IPS-18a (cell line): ENCODE data around the gene DHRSX.
"Not testable (repeated sequence)": the region's sequence is repeated elsewhere in the genome, so short reads cannot be mapped to it uniquely, and the experiment has no call there.

ENCODE experiments used
- H3K27ac ChIP-seq: one replicate; pipeline ENCODE4 v1.5.1; 2013; ENCODE audit warnings: low read length
- H3K27me3 ChIP-seq: one replicate; pipeline ENCODE4 v1.6.1; 2013; ENCODE audit warnings: mild to moderate bottlenecking, low read length; ENCODE audit not compliant: control insufficient read depth, insufficient read depth
- H3K36me3 ChIP-seq: one replicate; pipeline ENCODE4 v1.6.1; 2013; ENCODE audit warnings: low read depth, low read length; ENCODE audit not compliant: control insufficient read depth
- H3K4me1 ChIP-seq: one replicate; pipeline ENCODE4 v1.6.1; 2013; ENCODE audit warnings: low read depth, low read length; ENCODE audit not compliant: control insufficient read depth
- H3K4me3 ChIP-seq: one replicate; pipeline ENCODE4 v1.5.1; 2013; ENCODE audit warnings: low read length
- H3K9ac ChIP-seq: one replicate; pipeline ENCODE4 v1.6.1; 2013; ENCODE audit warnings: mild to moderate bottlenecking, low read length, moderate library complexity
- H3K9me3 ChIP-seq: one replicate; pipeline ENCODE4 v1.6.1; 2013; ENCODE audit warnings: low read depth, low read length; ENCODE audit not compliant: control insufficient read depth

Gene DHRSX

DNA sequence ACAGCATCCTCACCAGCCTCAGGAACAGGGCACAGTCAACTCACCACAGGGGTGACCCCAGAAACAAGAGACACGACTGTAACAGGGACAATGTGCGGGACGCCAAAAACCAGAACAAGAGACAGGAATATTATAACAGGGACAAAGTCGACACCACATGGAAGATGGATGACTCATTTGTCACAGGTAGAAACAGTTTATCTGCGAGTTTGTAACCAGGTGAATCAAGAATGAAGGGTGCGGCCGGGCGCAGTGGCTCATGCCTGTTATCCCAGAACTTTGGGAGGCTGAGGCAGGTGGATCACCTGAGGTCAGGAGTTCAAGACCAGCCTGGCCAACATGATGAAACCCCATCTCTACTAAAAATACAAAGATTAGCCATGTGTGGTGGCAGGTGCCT is 44.7 kb downstream of the DHRSX start:
- not testable (repeated sequence) for H3K9ac ChIP-seq, H3K27me3 ChIP-seq, H3K36me3 ChIP-seq, H3K4me3 ChIP-seq, H3K9me3 ChIP-seq, H3K4me1 ChIP-seq, H3K27ac ChIP-seq

DNA sequence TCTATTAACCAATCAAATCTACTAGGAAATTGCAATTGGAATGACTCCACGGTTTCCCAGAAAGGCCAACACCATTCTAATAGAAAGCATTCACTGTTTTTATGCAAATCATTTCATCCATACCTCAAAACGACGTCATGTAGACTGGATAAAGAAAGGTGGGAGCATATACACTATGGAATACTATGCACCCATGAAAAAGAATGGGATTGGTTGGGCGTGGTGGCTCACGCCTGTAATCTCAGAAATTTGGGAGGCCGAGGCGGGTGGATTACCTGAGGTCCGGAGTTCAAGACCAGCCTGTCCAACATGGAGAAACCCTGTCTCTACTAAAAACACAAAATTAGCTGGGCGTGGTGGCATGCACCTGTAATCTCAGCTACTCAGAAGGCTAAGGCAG is 46.2 kb downstream of the DHRSX start:
- not testable (repeated sequence) for H3K36me3 ChIP-seq, H3K27me3 ChIP-seq, H3K4me3 ChIP-seq, H3K9me3 ChIP-seq, H3K27ac ChIP-seq, H3K9ac ChIP-seq
- H3K4me1 ChIP-seq: peaks cover 18% of the 10 kb centered on the region

DNA sequence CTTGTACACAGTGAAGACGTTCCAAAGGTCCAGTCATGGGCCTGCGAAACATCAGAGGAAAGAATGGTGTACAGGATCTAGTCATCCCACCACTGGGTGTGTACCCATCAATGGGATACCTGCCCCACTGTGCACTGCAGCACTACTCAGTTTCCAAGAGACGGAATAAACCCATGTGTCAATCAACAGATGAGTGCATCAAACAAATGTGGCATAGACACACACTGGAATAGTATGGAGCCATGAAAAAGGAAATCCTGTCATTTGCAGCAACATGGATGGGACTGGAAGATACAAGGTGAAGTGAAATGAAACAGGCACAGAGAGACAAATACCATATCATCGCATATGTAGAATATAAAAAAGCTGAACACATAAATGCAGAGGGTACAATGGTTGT is 48.0 kb downstream of the DHRSX start:
- Histone ChIP-seq H3K9ac (no peak overlapping the region), H3K27ac (no peak overlapping the region), H3K36me3 (no peaks in the 10 kb centered on the region), H3K27me3 (no peaks in the 10 kb centered on the region), H3K4me3 (no peak overlapping the region), H3K4me1 (peaks cover 18% of the 10 kb centered on the region), H3K9me3 (no peaks in the 10 kb centered on the region)

DNA sequence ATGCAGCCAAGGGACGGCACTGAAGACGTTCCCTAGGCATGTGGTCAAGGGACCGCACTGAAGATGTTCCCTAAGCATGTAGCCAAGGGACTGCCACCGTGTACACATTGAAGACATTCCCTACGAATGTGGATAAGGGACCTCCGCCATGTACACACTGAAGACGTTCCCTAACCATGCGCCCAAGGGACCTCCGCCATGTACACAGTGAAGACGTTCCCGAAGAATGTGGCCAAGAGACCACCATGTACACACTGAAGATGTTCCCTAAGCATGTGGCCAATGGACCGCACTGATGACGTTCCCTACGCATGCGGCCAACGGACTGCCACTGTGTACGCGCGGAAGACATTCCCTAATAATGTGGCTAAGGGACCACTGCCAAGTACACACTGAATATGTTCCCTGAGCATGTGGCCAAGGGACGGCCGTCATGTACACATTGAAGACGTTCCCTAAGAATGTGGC is 48.4 kb downstream of the DHRSX start:
- H3K9ac ChIP-seq: no peak overlapping the region

DNA sequence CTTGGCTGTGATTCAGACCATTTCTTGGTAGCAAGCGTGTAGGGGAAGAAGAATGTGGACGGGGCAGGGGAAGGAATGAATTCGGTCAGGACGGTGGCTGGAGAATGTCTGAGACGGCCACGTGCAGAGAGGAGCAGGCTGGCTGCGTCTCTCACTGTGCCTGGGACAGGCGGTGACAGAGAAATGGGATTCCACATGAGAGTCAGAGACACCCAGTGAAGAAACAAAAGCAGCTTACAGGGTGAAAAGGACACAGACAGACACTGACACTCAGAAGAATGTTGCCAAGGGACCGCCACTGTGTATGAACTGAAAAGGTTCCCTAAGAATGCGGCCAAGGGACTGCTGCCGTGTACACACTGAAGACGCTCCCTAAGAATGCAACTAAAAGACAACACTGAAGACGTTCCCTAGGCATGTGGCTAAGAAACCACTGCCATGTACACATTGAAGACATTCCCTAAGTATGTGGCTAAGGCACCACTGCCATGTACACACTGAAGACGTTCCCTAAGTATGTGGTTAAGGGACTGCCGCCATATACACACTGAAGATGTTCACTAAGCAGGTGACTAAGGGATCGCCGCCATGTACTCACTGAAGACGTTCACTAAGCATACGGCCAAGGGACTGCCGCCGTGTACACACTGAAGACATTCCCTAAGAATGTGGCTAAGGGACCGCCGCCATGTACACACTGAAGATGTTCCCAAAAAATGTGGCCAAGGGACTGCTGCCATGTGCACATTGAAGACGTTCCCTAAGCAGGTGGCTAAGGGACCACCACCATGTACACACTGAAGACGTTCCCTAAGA is 49.1 kb downstream of the DHRSX start:
- H3K9me3 ChIP-seq: no peaks in the 10 kb centered on the region
- no peaks in the 10 kb centered on the region for H3K27me3 ChIP-seq
- H3K36me3 ChIP-seq: no peaks in the 10 kb centered on the region
- peak overlapping the region; percentile 34 for H3K27ac ChIP-seq
- peaks cover 18% of the 10 kb centered on the region for H3K4me1 ChIP-seq
- H3K4me3 ChIP-seq: no peak overlapping the region
- H3K9ac ChIP-seq: peak overlapping the region; percentile 43

More for the DNA sequence above, 48.4 kb downstream of the DHRSX start:
- peaks cover 18% of the 10 kb centered on the region for H3K4me1 ChIP-seq
- no peak overlapping the region for H3K4me3 ChIP-seq
- no peaks in the 10 kb centered on the region for H3K36me3 ChIP-seq
- no peaks in the 10 kb centered on the region for H3K9me3 ChIP-seq
- no peaks in the 10 kb centered on the region for H3K27me3 ChIP-seq
- H3K27ac ChIP-seq: no peak overlapping the region

DNA sequence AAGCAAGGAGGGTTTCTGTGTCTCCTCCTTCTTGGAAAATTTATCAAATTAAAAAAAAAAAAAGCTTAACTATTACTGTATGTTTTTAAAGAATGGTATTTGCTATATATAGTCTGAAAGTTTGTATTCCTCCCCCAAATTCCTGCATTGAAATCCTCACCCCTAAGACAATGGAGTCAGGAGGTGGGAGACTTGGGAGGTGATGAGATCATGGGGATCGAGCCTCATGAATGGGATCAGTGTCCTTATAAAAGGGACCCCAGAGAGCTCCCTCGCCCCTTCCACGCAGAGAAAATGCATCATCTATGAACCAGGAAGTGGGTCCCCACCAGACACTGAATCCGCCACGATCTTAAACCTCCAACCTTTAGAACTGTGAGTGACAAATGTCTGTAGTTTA is 50.1 kb downstream of the DHRSX start:
- Histone ChIP-seq H3K9ac (no peak overlapping the region), H3K36me3 (no peaks in the 10 kb centered on the region), H3K4me3 (no peak overlapping the region), H3K27ac (peak overlapping the region; percentile 45), H3K4me1 (peaks cover 18% of the 10 kb centered on the region), H3K27me3 (no peaks in the 10 kb centered on the region), H3K9me3 (no peaks in the 10 kb centered on the region)

DNA sequence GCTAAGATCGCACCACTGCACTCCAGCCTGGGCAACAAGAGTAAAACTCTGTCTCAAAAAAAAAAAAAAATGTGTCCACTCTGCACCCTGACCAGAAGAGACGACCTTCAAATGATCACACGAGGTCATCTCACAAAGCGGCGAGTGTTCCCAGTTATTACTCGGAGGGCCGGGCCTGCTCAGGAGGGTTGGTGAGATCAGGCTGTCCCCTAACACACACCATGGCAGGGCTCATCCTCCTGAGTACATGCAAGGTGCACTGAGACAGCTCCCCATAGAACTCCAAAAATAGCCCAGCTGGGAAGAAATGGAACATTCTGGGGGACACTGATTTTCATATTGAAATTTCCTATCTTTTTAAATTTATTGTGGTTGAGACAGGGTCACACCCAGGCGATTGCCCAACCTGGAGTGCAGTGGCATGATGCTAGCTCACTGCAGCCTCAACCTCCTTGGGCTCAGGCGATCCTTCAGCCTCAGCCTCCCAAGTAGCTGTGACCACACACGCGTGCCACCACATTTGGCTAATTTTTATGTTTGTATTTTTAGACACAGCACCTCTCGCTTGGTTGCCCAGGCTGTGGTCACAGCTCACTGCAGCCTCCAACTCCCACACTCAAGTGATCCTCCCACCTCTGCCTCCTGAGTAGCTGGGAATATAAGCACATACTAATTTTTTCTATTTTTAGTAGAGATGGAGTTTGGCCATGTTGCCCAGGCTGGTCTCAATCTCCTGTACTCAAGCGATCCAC is 51.5 kb downstream of the DHRSX start:
- H3K4me3 ChIP-seq: no peak overlapping the region
- no peaks in the 10 kb centered on the region for H3K36me3 ChIP-seq
- no peaks in the 10 kb centered on the region for H3K27me3 ChIP-seq
- H3K9me3 ChIP-seq: no peaks in the 10 kb centered on the region
- no peak overlapping the region for H3K9ac ChIP-seq
- H3K27ac ChIP-seq: no peak overlapping the region
- peaks cover 18% of the 10 kb centered on the region for H3K4me1 ChIP-seq

DNA sequence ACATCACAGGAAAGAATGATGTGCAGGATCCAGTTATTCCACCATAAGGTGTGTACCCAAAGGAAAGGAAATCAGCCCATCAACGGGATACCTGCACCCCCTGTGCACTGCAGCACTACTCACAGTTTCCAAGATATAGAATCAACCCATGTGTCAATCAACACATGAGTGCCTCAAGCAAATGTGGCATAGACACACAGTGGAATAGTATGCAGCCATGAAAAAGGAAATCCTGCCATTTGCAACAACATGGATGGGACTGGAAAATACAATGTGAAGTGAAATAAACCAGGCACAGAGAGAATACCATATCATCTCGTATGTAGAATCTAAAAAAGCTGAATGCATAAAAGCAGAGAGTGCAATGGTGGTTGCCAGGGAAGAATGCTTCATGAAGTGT is 53.3 kb downstream of the DHRSX start:
- H3K4me3 ChIP-seq: no peak overlapping the region
- no peaks in the 10 kb centered on the region for H3K9me3 ChIP-seq
- no peaks in the 10 kb centered on the region for H3K27me3 ChIP-seq
- H3K27ac ChIP-seq: no peak overlapping the region
- no peaks in the 10 kb centered on the region for H3K36me3 ChIP-seq
- H3K4me1 ChIP-seq: peaks cover 18% of the 10 kb centered on the region
- no peak overlapping the region for H3K9ac ChIP-seq

DNA sequence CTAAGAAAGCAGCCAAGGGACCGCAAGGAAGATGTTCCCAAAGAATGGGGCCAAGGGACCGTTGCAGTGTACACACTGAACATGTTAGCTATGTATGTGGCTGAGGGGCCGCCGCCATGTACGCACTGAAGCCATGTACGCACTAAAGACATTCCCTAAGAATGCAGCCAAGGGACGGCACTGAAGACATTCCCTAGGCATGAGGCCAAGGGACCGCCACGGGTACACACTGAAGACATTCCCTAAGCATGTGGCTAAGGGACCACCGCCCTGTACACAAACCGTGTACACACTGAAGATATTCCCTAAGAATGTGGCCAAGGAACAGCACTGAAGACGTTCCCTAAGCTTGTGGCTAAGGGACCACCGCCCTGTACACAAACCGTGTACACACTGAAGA is 54.0 kb downstream of the DHRSX start:
- Histone ChIP-seq H3K27ac (no peak overlapping the region), H3K9me3 (no peaks in the 10 kb centered on the region), H3K4me1 (peaks cover 18% of the 10 kb centered on the region), H3K4me3 (no peak overlapping the region), H3K36me3 (no peaks in the 10 kb centered on the region), H3K27me3 (no peaks in the 10 kb centered on the region), H3K9ac (no peak overlapping the region)

DNA sequence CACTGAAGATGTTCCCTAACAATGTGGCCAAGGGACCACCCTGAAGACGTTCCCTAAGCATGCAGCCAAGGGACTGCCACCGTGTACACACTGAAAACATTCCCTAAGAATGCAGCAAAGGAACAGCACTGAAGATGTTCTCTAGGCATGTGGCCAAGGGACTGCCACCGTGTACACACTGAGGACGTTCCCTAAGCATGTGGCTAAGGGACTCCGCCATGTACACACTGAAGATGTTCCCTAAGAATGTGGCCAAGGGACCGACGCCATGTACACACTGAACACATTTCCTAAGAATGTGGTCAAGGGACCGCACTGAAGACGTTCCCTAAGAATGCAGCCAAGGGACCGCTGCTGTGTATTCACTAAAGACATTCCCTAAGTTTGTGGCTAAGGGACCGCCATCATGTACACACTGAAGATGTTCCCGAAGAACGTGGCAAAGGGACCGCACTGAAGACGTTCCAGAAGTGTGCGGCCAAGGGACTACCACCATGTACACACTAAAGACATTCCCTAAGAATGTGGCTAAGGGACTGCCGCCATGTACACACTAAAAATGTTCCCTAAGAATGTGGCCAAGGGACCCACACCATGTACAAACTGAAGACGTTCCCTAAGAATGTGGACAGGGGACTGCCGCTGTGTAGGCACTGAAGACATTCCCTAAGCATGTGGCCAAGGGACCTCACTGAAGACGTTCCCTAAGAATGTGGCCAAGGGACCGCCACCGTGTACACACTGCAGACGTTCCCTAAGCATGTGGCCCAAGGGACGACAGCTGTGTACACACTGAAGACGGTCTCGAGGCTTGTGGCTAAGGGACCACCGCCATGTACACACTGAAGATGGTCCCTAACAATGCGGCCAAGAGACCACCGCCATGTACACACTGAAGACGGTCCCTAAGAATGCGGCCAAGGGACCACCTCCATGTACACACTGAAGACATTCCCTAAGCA is 54.8 kb downstream of the DHRSX start:
- H3K27ac ChIP-seq: no peak overlapping the region
- no peaks in the 10 kb centered on the region for H3K9me3 ChIP-seq
- H3K4me3 ChIP-seq: no peak overlapping the region
- peaks cover 10% of the 10 kb centered on the region for H3K4me1 ChIP-seq
- H3K27me3 ChIP-seq: no peaks in the 10 kb centered on the region
- no peak overlapping the region for H3K9ac ChIP-seq
- no peaks in the 10 kb centered on the region for H3K36me3 ChIP-seq

DNA sequence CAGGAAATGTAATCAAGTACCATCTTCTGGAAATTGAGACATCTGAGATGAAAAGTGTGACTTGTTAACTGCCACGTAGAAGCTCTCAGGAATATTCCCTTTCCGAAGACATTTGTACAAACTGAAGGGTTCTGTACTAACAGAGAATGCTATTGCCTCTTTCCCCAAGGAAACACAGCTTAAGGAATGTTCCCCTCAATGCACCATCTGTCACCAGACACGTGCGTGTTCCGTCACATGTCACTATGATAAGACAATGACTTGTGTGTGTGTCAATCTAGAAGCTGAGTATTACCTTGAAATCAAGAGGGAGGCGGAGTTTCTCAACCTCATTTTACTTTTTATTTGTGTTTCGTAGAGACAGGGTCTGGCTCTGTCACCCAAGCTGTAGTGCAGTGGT is 58.1 kb downstream of the DHRSX start:
- Histone ChIP-seq H3K27me3 (no peaks in the 10 kb centered on the region), H3K9ac (no peak overlapping the region), H3K36me3 (no peaks in the 10 kb centered on the region), H3K4me3 (no peak overlapping the region), H3K9me3 (peaks cover 4% of the 10 kb centered on the region), H3K4me1 (no peaks in the 10 kb centered on the region), H3K27ac (no peak overlapping the region)
